HepG2 (cell line): ENCODE measurements around the gene MRPL14. TPM values are rescaled to one million over a fixed set of nuclear protein-coding genes. Genes with fewer than 3 reads are reported as not detected.

Experiments used
- CAMTA2 ChIP-seq: sonication (generic); formaldehyde crosslinking; IDR thresholded peaks from 2 replicates; pipeline ENCODE4 v1.4.0; 2020; ENCODE audit warnings: mild to moderate bottlenecking, missing genetic modification reagents, borderline replicate concordance
- FOXA3 ChIP-seq: IDR thresholded peaks from 2 replicates; pipeline ENCODE4 v1.6.1; 2016; ENCODE audit warnings: missing genetic modification reagents, missing compliant biosample characterization
- GATA4 ChIP-seq: sonication (generic); IDR thresholded peaks from 2 replicates; pipeline ENCODE4 v1.6.1; 2016; ENCODE audit warnings: antibody characterized with exemption, low read depth, borderline replicate concordance
- IRX3 ChIP-seq: sonication (generic); formaldehyde crosslinking; IDR thresholded peaks from 2 replicates; pipeline ENCODE4 v1.8.1; 2023; ENCODE audit warnings: mild to moderate bottlenecking, low read depth, missing genetic modification reagents, borderline replicate concordance
- ISL2 ChIP-seq: sonication (generic); formaldehyde crosslinking; IDR thresholded peaks from 2 replicates; pipeline ENCODE4 v1.5.0; 2020; ENCODE audit warnings: missing genetic modification reagents
- KAT2B ChIP-seq: fragments of 150-350 bp; IDR thresholded peaks from 2 replicates; pipeline ENCODE4 v1.6.1; 2014; ENCODE audit warnings: low read depth, low read length, borderline replicate concordance
- KDM3A ChIP-seq: IDR thresholded peaks from 2 replicates; pipeline ENCODE4 v1.6.1; 2018; ENCODE audit warnings: low read depth, missing compliant biosample characterization
- NFE2 ChIP-seq: sonication (generic); formaldehyde crosslinking; IDR thresholded peaks from 2 replicates; pipeline ENCODE4 v1.4.0; 2020; ENCODE audit warnings: missing genetic modification reagents
- PAX8 ChIP-seq: sonication (generic); formaldehyde crosslinking; IDR thresholded peaks from 2 replicates; pipeline ENCODE4 v1.8.0; 2022; ENCODE audit warnings: mild to moderate bottlenecking, missing genetic modification reagents, borderline replicate concordance
- SIX4 ChIP-seq: sonication (generic); formaldehyde crosslinking; IDR thresholded peaks from 2 replicates; pipeline ENCODE4 v1.4.0; 2020; ENCODE audit warnings: missing genetic modification reagents
- SSRP1 ChIP-seq: IDR thresholded peaks from 2 replicates; pipeline ENCODE4 v1.6.1; 2016; ENCODE audit warnings: control low read depth
- THYN1 ChIP-seq: sonication (generic); formaldehyde crosslinking; IDR thresholded peaks from 2 replicates; pipeline ENCODE4 v1.8.1; 2023; ENCODE audit warnings: low read depth, mild to moderate bottlenecking, moderate library complexity, missing genetic modification reagents, borderline replicate concordance
- ZBTB7A ChIP-seq: sonication (generic); formaldehyde crosslinking; IDR thresholded peaks from 2 replicates; pipeline ENCODE4 v1.8.0; 2022; ENCODE audit warnings: mild to moderate bottlenecking, missing genetic modification reagents
- ZNF780A ChIP-seq: sonication (generic); formaldehyde crosslinking; IDR thresholded peaks from 2 replicates; pipeline ENCODE4 v1.8.0; 2022; ENCODE audit warnings: mild to moderate bottlenecking, missing genetic modification reagents, moderate library complexity
- polyA plus RNA-seq, 8 experiments: library from polyadenylated mRNA; depleted of rRNA in 3 of 8; stranded (reverse) in 7 of 8; unstranded in 1 of 8; fragments of >200 nt; fragmentation: Illumina TruSeq in 4 of 8; extraction: Trizol in 4 of 8; gene quantifications; 2 replicates each; pipeline versions ENCODE4 v1.2.1 to v1.2.3, GENCODE V29; 2011 to 2016; ENCODE audit warnings: low read depth in 4 of 8, missing spikeins in 1 of 8, mixed read lengths in 1 of 8; ENCODE audit not compliant: insufficient read depth in 1 of 8
- total RNA-seq, 5 experiments: library from RNA; depleted of rRNA; stranded (reverse); fragments of >200 nt; fragmentation: Illumina TruSeq; extraction: Trizol; gene quantifications; 2 replicates each; pipeline ENCODE4 v1.2.3, GENCODE V29; 2016; ENCODE audit warnings: low read depth in 1 of 5
- TF ChIP-seq, protein P1 (sequence below): sonication (generic); formaldehyde crosslinking; conservative IDR thresholded peaks from 2 replicates; pipeline ENCODE4 v1.4.0; 2020; ENCODE audit warnings: missing genetic modification reagents
- TF ChIP-seq, protein P2 (sequence below): sonication (generic); formaldehyde crosslinking; IDR thresholded peaks from 2 replicates; pipeline ENCODE4 v1.4.0; 2020; ENCODE audit warnings: missing genetic modification reagents
- TF ChIP-seq, protein P3 (sequence below): sonication (generic); formaldehyde crosslinking; IDR thresholded peaks from 2 replicates; pipeline ENCODE4 v1.4.0; 2020; ENCODE audit warnings: missing genetic modification reagents, mild to moderate bottlenecking, borderline replicate concordance
- TF ChIP-seq, protein P4 (sequence below): sonication (generic); formaldehyde crosslinking; IDR thresholded peaks from 2 replicates; pipeline ENCODE4 v1.4.0; 2020; ENCODE audit warnings: missing genetic modification reagents
- TF ChIP-seq, protein P5 (sequence below): sonication (generic); formaldehyde crosslinking; conservative IDR thresholded peaks from 2 replicates; pipeline ENCODE4 v1.4.0; 2020; ENCODE audit warnings: missing genetic modification reagents

Gene MRPL14
- total and polyA plus RNA-seq, 2 of the 13 experiments (the other 11 are each of a cell fraction or from before 2014, with no cell fraction given), result 157 to 178 TPM

DNA sequence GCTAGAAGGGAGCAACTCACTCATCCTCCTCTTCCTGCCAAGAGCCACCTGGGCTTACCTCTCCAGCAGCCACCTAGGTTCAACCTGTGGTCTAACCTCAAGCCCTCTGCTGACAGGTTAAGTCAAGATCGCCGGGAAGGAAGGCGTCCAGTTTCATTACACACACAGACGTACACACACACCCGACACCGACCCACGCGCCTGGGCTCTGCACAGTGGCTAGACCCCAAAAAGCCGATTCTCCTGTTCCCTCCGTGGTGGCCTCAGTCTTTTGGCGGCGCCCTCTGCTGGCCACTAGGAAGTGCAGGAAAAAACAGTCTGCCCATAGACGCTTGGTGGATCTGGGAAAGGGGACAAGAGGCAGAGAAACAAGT lies 52.8 kb downstream of the MRPL14 start (continued):
- TF ChIP-seq ZNF780A (CRISPR knock-in tag) (no peak), PAX8 (CRISPR knock-in tag) (peak; percentile 84; the same call in 1 of the 2 replicates), FOXA3 (CRISPR knock-in tag) (peak; percentile 45), SSRP1 (CRISPR knock-in tag) (peak; percentile 68; the same call in 1 of the 2 replicates), CAMTA2 (CRISPR knock-in tag) (0 out of 2 replicates have a peak, but pooled peaks have one; percentile 7), THYN1 (CRISPR knock-in tag) (no peak), SIX4 (CRISPR knock-in tag) (no peak), NFE2 (no peak), IRX3 (CRISPR knock-in tag) (no peak), KAT2B (no peak), ZBTB7A (peak; percentile 73; the same call in 1 of the 2 replicates), ISL2 (CRISPR knock-in tag) (peak; percentile 40), KDM3A (CRISPR knock-in tag) (peak; percentile 69), GATA4 (no peak)
- TF ChIP-seq, protein P1, sequence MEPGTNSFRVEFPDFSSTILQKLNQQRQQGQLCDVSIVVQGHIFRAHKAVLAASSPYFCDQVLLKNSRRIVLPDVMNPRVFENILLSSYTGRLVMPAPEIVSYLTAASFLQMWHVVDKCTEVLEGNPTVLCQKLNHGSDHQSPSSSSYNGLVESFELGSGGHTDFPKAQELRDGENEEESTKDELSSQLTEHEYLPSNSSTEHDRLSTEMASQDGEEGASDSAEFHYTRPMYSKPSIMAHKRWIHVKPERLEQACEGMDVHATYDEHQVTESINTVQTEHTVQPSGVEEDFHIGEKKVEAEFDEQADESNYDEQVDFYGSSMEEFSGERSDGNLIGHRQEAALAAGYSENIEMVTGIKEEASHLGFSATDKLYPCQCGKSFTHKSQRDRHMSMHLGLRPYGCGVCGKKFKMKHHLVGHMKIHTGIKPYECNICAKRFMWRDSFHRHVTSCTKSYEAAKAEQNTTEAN (CRISPR knock-in tag), result no peak
- TF ChIP-seq, protein P2, sequence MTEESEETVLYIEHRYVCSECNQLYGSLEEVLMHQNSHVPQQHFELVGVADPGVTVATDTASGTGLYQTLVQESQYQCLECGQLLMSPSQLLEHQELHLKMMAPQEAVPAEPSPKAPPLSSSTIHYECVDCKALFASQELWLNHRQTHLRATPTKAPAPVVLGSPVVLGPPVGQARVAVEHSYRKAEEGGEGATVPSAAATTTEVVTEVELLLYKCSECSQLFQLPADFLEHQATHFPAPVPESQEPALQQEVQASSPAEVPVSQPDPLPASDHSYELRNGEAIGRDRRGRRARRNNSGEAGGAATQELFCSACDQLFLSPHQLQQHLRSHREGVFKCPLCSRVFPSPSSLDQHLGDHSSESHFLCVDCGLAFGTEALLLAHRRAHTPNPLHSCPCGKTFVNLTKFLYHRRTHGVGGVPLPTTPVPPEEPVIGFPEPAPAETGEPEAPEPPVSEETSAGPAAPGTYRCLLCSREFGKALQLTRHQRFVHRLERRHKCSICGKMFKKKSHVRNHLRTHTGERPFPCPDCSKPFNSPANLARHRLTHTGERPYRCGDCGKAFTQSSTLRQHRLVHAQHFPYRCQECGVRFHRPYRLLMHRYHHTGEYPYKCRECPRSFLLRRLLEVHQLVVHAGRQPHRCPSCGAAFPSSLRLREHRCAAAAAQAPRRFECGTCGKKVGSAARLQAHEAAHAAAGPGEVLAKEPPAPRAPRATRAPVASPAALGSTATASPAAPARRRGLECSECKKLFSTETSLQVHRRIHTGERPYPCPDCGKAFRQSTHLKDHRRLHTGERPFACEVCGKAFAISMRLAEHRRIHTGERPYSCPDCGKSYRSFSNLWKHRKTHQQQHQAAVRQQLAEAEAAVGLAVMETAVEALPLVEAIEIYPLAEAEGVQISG, result peak; percentile 75
- TF ChIP-seq, protein P3, sequence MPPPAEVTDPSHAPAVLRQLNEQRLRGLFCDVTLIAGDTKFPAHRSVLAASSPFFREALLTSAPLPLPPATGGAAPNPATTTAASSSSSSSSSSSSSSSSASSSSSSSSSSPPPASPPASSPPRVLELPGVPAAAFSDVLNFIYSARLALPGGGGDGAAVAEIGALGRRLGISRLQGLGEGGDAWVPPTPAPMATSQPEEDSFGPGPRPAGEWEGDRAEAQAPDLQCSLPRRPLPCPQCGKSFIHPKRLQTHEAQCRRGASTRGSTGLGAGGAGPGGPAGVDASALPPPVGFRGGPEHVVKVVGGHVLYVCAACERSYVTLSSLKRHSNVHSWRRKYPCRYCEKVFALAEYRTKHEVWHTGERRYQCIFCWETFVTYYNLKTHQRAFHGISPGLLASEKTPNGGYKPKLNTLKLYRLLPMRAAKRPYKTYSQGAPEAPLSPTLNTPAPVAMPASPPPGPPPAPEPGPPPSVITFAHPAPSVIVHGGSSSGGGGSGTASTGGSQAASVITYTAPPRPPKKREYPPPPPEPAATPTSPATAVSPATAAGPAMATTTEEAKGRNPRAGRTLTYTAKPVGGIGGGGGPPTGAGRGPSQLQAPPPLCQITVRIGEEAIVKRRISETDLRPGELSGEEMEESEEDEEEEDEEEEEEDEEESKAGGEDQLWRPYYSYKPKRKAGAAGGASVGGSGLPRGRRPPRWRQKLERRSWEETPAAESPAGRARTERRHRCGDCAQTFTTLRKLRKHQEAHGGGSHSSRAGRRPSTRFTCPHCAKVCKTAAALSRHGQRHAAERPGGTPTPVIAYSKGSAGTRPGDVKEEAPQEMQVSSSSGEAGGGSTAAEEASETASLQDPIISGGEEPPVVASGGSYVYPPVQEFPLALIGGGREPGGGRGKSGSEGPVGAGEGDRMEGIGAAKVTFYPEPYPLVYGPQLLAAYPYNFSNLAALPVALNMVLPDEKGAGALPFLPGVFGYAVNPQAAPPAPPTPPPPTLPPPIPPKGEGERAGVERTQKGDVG (CRISPR knock-in tag), result no peak
- TF ChIP-seq, protein P4, sequence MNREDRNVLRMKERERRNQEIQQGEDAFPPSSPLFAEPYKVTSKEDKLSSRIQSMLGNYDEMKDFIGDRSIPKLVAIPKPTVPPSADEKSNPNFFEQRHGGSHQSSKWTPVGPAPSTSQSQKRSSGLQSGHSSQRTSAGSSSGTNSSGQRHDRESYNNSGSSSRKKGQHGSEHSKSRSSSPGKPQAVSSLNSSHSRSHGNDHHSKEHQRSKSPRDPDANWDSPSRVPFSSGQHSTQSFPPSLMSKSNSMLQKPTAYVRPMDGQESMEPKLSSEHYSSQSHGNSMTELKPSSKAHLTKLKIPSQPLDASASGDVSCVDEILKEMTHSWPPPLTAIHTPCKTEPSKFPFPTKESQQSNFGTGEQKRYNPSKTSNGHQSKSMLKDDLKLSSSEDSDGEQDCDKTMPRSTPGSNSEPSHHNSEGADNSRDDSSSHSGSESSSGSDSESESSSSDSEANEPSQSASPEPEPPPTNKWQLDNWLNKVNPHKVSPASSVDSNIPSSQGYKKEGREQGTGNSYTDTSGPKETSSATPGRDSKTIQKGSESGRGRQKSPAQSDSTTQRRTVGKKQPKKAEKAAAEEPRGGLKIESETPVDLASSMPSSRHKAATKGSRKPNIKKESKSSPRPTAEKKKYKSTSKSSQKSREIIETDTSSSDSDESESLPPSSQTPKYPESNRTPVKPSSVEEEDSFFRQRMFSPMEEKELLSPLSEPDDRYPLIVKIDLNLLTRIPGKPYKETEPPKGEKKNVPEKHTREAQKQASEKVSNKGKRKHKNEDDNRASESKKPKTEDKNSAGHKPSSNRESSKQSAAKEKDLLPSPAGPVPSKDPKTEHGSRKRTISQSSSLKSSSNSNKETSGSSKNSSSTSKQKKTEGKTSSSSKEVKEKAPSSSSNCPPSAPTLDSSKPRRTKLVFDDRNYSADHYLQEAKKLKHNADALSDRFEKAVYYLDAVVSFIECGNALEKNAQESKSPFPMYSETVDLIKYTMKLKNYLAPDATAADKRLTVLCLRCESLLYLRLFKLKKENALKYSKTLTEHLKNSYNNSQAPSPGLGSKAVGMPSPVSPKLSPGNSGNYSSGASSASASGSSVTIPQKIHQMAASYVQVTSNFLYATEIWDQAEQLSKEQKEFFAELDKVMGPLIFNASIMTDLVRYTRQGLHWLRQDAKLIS (CRISPR knock-in tag), result 0 out of 2 replicates have a peak, but pooled peaks have one; percentile 64
- TF ChIP-seq, protein P5, sequence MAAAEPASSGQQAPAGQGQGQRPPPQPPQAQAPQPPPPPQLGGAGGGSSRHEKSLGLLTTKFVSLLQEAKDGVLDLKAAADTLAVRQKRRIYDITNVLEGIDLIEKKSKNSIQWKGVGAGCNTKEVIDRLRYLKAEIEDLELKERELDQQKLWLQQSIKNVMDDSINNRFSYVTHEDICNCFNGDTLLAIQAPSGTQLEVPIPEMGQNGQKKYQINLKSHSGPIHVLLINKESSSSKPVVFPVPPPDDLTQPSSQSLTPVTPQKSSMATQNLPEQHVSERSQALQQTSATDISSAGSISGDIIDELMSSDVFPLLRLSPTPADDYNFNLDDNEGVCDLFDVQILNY (CRISPR knock-in tag), result no peak
